GM12892 (cell line): ENCODE measurements around the gene PM20D1.
A peak's percentile ranks its signal among the peaks of the same experiment; 100 is the strongest.
"Not testable (repeated sequence)": the region's sequence is repeated elsewhere in the genome, so short reads cannot be mapped to it uniquely, and the experiment has no call there.

Source experiments
- DNase-seq: peaks from one replicate; pipeline ENCODE4 v3.0.0; 2011; ENCODE audit not compliant: insufficient read length
- FAIRE-seq: peaks from 2 replicates; lab custom pipeline; 2011; peaks lifted over from hg19 to GRCh38; lab: Jason Lieb, UNC
- POLR2A ChIP-seq: IDR thresholded peaks from 2 replicates; pipeline ENCODE4 v1.6.1; 2011; ENCODE audit warnings: low read depth, low read length, control low read depth
- POLR2AphosphoS5 ChIP-seq: IDR thresholded peaks from 2 replicates; pipeline ENCODE4 v1.6.1; 2011; ENCODE audit warnings: low read depth, low read length, control low read depth
- TAF1 ChIP-seq: IDR thresholded peaks from 2 replicates; pipeline ENCODE4 v1.6.1; 2011; ENCODE audit warnings: low read depth, mild to moderate bottlenecking, control low read depth, low read length, borderline replicate concordance

Gene PM20D1

DNA sequence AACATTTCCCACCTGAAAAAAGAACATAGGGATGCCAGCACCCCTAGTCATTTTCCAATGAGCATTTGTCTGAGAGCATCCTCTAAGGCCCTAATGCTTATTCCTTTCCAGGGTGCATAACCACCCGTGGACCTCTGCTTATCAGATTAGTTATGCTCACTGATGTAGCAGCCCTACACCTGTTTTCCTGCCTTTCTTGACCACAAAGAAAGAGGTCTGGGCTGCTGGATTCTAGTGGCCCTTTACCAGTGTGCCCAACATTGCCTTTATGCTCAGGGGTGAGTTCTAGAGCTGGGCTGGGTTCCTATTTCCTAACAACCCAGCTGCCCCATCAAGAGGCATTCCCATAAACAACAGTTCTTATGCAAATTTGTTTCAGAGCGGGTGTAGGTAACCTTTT is 20.3 kb upstream of the PM20D1 start:
- no peak for FAIRE-seq
- TF ChIP-seq POLR2A = no peak
- TF ChIP-seq POLR2AphosphoS5 = no peak
- TF ChIP-seq TAF1 = no peak

DNA sequence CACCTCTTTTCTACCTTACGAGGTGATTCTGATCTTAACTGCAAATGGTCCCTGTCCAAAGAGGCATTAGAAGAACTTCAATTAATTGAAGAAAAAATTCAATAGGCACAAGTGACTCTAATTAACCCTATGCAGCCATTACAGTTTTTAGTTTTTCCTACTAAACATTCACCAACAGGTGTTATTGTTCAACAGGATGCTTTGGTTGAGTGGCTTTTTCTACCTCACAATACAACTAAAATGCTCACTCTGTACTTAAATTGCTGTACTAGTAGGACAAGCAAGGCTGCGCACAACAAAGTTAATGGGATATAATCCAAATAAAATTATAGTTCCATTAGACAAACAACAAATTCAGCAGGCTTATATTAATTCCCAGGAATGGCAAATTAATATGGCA is 11.6 kb upstream of the PM20D1 start:
- FAIRE-seq (no peak), DNase-seq (no peak)
- TF ChIP-seq TAF1 (no peak), POLR2A (no peak), POLR2AphosphoS5 (no peak)

More for the DNA sequence above, 20.3 kb upstream of the PM20D1 start:
- no peak for DNase-seq

DNA sequence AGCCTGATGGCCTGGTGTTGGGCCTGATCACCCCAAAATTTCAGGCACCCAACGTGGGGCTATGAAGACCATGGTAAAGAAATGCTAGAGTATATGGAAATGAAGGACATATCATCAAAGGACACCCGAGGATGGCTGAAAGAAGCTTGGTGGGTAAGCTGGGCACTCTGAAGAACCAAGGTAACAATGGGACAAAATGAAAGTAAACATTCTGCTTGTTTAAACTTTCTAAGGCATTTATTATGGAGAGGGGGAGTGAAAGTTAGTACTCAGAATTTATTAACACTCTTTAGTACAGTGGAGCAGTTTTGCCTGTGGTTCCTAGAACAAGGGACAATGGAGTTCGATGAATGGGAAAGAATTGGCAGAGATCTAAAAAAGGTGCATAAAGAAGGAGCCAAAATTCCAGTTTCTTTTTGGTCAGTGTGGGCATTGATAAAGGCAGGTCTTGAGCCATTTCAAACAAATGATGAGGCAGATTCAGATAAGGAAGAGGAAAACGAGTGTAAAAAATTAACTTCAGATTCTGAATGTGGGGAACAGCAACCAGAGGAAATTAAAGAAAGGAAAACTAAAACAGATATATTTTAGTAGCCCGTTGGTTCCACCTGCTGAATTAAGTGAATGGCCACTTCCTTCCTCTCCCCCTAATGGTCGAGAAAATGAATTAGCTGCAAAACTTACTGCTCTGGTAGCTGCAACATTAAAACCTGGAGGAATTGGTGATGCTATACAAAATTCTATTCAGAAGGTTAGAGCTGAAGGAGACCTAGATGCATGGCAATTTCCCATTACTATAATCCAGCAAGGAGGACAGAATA is 8.4 kb upstream of the PM20D1 start:
- no peak for FAIRE-seq

DNA sequence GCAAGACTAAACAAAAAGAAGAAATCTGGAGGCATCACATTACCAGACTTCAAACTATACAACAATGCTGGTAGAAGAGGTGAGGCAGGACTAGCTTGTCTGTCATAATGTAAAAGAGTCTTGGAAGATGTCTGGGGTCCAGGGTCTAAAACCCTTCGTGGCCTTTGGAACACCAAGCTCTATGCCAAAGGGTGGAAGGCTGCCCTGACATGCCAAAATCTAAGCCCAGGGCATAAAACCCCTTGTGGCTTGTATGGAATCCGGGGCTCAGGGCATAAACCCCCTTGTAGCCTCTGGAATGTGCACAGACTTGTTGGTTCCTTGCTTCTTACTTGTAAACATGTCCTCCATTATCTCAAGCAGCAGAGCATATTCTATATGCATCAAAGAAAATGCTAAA is 7.6 kb upstream of the PM20D1 start:
- DNase-seq, FAIRE-seq: not testable (repeated sequence)

More for the DNA sequence above, 8.4 kb upstream of the PM20D1 start:
- no peak for DNase-seq
- TF ChIP-seq TAF1 (no peak), POLR2A (no peak), POLR2AphosphoS5 (no peak)

- FAIRE-seq = no peak
- TF ChIP-seq POLR2A = no peak
- no peak for TF ChIP-seq POLR2AphosphoS5
- TF ChIP-seq TAF1 = no peak
These were observed 6.5 kb upstream of the PM20D1 start for GRCh38 chr1:205856433-205856832.

DNA sequence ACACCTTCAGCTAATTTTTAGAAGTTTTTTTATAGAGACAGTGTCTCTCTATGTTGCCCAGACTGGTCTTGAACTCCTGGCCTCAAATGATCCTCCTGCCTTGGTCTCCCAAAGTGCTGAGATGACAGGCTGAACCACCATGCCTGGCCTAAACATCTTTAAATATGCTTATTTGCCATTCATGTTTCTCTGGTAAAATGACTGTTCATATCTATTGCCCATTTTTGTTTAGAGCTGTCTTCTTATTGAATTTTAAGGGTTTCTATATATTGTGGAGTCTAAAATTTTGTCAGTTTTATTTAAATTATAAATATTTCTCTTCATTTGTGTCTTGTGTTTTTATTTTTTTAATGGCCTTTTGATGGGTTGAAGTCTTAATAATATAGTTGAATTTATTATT is 3.0 kb upstream of the PM20D1 start:
- no peak for FAIRE-seq

More at GRCh38 chr1:205856433-205856832, 6.5 kb upstream of the PM20D1 start:
- DNase-seq = no peak

GRCh38 chr1:205851993-205852392 is 2.1 kb upstream of the PM20D1 start:
- DNase-seq (no peak), FAIRE-seq (no peak)
- no peak for TF ChIP-seq POLR2A

More for the DNA sequence above, 3.0 kb upstream of the PM20D1 start:
- TF ChIP-seq TAF1 = no peak
- DNase-seq = no peak

GRCh38 chr1:205843036-205843859 is 6.7 kb downstream of the PM20D1 start:
- no peak for DNase-seq
- TF ChIP-seq POLR2AphosphoS5 (no peak), POLR2A (no peak), TAF1 (no peak)
- no peak for FAIRE-seq

DNA sequence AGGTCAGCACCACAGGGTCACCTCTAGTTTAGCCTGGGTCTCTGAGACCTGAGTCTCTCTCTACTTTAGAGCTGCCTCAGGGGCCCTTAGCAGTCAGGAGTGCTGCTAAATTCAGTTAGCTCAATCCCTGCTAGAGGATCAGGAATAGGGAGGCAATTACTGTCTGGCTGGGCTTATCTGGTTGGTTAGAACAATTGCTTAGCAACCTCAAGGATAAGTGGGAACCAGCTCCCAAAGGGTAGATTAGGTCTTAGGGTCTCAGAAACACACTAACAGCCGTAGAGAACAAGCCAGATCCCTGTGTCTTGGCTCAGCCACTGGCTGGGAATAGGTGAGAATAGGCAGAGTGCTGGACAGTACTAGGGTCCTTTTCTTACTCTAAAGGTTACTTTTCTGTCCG is 7.7 kb downstream of the PM20D1 start:
- TF ChIP-seq POLR2AphosphoS5 (no peak), TAF1 (no peak), POLR2A (no peak)

GRCh38 chr1:205840146-205840923 is 9.6 kb downstream of the PM20D1 start:
- FAIRE-seq (peak; percentile 14), DNase-seq (no peak)
- no peak for TF ChIP-seq TAF1
- TF ChIP-seq POLR2AphosphoS5 = no peak
- TF ChIP-seq POLR2A = no peak

More for the DNA sequence above, 7.7 kb downstream of the PM20D1 start:
- DNase-seq = no peak
- no peak for FAIRE-seq

DNA sequence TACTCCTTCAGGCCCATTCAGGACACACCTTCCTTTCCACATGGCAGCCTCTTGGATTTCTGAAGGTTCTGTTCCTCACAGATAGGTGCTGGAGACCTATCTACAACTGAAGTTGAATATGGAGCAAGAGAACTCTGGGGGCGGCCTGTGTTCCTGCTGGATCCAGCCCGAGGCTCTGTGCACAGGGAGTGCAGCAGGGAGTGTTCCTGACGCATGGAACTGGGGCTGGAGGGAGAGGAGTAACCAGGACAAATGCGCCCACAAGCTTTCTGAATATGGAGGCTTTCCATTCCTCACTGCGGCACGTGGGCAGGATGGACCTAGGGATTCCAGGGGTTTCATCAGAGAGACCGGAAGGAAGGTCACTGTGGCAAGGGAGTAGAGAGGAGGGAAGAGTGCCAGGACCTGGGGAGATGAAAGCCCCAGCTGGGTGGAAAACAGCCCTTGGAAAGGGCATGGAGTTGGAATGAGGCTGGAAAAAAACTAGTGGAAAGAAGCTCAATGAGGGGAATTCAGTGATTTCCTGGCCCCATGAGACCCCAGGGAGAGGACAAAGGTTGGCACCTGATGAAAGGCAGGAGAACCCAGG is 12.5 kb downstream of the PM20D1 start:
- no peak for DNase-seq
- TF ChIP-seq TAF1 (no peak), POLR2AphosphoS5 (no peak), POLR2A (no peak)
- FAIRE-seq = no peak
